ENCODE data around the gene SEL1L3.

Gene SEL1L3

DNA sequence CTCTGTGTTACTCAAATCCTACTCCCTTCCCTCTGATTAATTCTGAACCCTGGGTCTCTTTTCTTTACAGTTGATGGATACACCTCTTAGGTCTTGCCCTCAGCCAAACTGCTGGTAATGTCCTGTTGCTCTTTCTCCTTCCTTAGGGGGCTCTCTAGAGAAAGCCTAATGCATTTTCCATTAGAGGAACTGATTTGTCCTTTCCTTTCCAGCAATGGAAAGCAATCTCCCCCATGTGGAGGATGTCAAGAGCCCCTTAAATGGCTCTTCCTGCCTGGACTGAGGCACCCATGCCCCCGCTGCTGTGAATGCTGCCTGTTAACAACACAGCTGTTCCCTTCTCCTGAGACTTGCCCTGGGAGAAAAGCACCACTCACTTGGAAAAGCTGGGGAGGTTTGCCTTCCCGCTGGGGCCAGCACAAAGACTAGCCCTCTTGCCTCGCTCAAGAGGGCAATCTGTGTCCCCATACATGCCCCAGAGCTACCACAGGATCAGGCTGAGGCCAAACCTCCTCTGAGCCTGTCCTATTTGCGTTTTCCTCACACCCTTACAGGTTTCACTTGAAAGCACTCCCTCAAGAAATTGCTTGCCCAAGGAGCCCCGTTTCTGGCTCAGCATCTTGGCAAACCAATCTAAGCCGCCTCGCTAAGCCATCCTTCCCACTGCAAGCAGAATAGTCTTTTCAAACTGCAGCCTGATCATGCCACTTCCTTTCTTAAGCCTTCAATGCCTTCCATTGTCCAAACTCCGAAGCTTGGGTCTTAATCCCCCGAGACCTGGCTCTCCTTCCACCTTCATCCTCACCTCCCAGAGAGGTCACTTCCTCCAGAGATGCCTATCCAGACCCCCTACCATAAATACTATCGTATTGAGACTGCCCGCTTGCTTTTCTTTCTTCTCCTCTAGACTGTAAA, 28.0 kb upstream of the SEL1L3 start:
- Histone ChIP-seq H3K36me3 (ENCODE audit: control insufficient read depth, insufficient read depth, low read length) (no peaks in the 10 kb centered on the region), H3K9me3 (ENCODE audit: control insufficient read depth, low read length) (no peaks in the 10 kb centered on the region), H3K9ac (ENCODE audit: low read length) (no peak overlapping the region), H3K4me1 (ENCODE audit: control insufficient read depth, insufficient read depth, low read length) (no peaks in the 10 kb centered on the region), H3K4me3 (ENCODE audit: low read length) (no peak overlapping the region), H3K27me3 (ENCODE audit: control insufficient read depth, insufficient read depth, low read length) (no peaks in the 10 kb centered on the region)

DNA sequence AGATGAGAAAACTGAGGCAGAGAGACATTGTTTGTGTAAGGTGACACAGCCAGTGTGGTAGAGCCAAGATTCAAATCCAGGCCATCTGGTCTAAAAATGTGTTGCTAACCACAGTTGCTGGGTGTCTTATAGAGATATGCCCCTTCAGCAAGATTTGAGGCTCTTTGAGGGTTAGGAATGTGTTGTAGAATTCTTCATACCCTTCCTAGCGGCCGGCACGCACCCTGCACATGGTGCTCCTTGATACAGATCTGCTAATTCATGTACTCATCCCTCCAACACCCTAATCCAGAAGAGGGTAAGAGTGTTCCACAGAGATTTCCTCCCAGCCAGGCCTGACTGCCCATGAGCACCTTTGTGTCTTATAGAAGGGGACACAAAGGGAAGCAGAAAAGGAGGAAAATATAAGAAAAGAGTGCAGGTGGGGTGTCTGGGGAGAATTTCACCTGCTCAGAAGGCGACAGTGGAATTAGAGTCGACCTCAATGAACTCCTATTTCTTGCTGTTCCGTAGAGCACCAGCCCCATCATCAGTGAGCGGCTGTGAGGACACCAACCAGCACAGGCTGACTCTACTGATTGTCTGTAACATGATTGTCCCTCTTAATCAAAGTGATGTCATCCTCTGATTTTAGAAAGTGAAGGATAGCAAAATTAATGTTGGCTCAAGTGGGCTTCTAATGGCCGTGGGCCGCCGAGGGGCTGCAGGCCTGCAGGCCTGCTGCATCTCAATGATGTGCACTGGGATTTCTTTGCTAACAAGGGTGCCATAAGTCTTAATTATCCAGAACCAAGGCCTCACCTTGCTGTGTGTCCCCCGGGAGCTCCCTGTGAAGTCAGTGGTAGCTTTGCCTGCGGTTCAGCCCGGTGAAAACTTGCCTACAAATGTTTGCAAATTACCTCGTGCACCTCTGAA, 27.1 kb upstream of the SEL1L3 start:
- H3K9ac ChIP-seq (ENCODE audit: low read length) = no peak overlapping the region
- no peaks in the 10 kb centered on the region for H3K36me3 ChIP-seq (ENCODE audit: control insufficient read depth, insufficient read depth, low read length)
- H3K4me1 ChIP-seq (ENCODE audit: control insufficient read depth, insufficient read depth, low read length) = no peaks in the 10 kb centered on the region
- no peaks in the 10 kb centered on the region for H3K27me3 ChIP-seq (ENCODE audit: control insufficient read depth, insufficient read depth, low read length)
- H3K9me3 ChIP-seq (ENCODE audit: control insufficient read depth, low read length) = no peaks in the 10 kb centered on the region
- no peak overlapping the region for H3K4me3 ChIP-seq (ENCODE audit: low read length)

DNA sequence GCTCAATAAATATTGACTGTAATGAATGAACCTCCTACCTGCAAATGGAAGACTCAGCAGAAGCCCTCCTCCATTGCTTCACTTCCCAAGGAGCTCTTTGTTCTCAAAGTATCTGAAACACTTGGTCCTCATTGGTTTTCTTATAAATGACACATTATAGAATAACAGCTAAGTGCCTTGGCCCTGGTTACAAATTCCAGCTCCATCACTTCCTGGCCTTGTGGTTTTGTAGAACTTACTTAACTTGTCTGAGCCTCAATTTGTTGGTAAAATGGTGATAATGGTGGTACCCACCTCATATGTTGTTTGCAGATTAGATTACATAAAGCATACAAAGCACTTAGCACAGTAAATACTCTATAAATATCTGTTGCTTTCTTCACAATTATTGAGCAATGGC, 26.0 kb upstream of the SEL1L3 start:
- Histone ChIP-seq H3K9me3 (ENCODE audit: control insufficient read depth, low read length) (no peaks in the 10 kb centered on the region), H3K27me3 (ENCODE audit: control insufficient read depth, insufficient read depth, low read length) (no peaks in the 10 kb centered on the region), H3K4me3 (ENCODE audit: low read length) (no peak overlapping the region), H3K36me3 (ENCODE audit: control insufficient read depth, insufficient read depth, low read length) (no peaks in the 10 kb centered on the region), H3K4me1 (ENCODE audit: control insufficient read depth, insufficient read depth, low read length) (peaks cover 6% of the 10 kb centered on the region), H3K9ac (ENCODE audit: low read length) (no peak overlapping the region)

DNA sequence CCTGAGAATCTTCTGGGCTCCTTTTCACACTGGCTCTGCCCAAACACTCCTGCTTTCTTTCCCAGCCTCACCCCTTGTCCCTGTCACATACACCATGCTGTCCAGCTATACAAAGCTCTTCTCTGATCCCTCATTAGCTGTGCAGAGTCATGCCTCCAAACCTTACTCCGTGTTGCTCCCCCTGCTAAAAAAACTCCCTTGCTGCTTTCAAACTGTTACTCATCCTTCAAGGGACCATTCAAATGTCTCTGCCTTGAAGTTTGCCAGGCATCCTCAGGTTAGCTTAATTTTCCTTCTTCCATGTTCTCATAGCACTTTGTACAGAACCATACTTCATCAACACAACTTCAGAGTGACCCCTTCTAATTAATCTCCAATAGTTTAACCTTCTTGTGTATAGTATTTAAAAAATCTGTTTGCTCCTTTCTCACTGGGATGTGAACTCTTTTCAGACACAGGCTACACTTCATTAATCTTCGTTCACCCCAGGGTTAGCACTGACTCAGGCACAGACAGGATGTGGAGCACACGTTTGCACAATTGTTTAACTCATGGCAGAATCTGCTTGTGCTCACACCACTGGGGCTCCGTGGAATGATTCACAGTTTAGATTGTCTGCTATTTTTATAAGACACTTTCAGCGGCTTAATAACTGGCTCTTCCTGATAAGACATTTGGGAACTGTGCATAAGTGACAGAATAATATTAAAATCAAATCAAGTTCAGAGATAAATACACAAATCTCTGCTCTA, 21.4 kb upstream of the SEL1L3 start:
- no peak overlapping the region for H3K4me3 ChIP-seq (ENCODE audit: low read length)
- H3K36me3 ChIP-seq (ENCODE audit: control insufficient read depth, insufficient read depth, low read length) = no peaks in the 10 kb centered on the region
- peaks cover 6% of the 10 kb centered on the region for H3K4me1 ChIP-seq (ENCODE audit: control insufficient read depth, insufficient read depth, low read length)
- no peak overlapping the region for H3K9ac ChIP-seq (ENCODE audit: low read length)
- H3K9me3 ChIP-seq (ENCODE audit: control insufficient read depth, low read length) = no peaks in the 10 kb centered on the region
- no peaks in the 10 kb centered on the region for H3K27me3 ChIP-seq (ENCODE audit: control insufficient read depth, insufficient read depth, low read length)

DNA sequence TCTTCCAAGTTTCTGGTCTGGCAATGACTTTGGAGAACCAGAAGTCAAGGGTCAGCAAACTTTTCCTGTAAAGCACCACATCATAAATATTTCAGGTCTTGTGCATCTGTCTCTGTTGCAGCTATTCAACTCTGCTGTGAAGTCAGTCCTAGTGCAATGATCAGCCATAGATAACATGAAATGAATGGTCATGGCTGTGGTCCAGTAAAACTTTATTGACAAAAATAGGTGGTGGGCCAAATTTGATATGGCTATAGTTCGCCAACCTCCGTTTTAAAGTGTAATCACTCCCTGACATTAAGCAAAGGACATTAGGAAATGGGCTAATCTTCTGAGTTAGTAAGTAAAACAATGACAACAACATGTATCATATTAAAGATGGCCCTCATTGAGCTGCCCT, 20.8 kb upstream of the SEL1L3 start:
- H3K9me3 ChIP-seq (ENCODE audit: control insufficient read depth, low read length) = no peaks in the 10 kb centered on the region
- peaks cover 6% of the 10 kb centered on the region for H3K4me1 ChIP-seq (ENCODE audit: control insufficient read depth, insufficient read depth, low read length)
- H3K9ac ChIP-seq (ENCODE audit: low read length) = no peak overlapping the region
- no peaks in the 10 kb centered on the region for H3K27me3 ChIP-seq (ENCODE audit: control insufficient read depth, insufficient read depth, low read length)
- no peak overlapping the region for H3K4me3 ChIP-seq (ENCODE audit: low read length)
- no peaks in the 10 kb centered on the region for H3K36me3 ChIP-seq (ENCODE audit: control insufficient read depth, insufficient read depth, low read length)

DNA sequence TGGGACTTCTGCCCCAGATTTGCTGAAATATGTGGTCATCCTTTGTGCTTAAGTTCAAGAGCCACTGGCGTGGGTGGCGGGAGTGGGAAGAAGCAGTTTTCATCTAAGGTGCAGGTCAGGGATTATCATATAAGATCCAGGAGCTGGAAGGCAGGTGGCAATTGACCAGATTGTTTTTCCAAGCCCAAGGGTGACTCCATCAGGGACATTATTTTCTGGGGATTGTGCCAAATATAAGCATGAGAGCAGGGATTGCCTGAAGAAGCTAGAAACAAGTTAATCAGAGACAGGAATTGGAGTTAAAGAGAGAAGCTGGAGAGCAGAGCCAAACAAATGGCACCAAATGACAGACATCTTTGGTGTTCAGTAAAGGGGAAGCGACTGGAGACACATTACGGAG, 19.4 kb upstream of the SEL1L3 start:
- Histone ChIP-seq H3K36me3 (ENCODE audit: control insufficient read depth, insufficient read depth, low read length) (no peaks in the 10 kb centered on the region), H3K4me3 (ENCODE audit: low read length) (no peak overlapping the region), H3K4me1 (ENCODE audit: control insufficient read depth, insufficient read depth, low read length) (peaks cover 6% of the 10 kb centered on the region), H3K9ac (ENCODE audit: low read length) (no peak overlapping the region), H3K9me3 (ENCODE audit: control insufficient read depth, low read length) (no peaks in the 10 kb centered on the region), H3K27me3 (ENCODE audit: control insufficient read depth, insufficient read depth, low read length) (no peaks in the 10 kb centered on the region)

DNA sequence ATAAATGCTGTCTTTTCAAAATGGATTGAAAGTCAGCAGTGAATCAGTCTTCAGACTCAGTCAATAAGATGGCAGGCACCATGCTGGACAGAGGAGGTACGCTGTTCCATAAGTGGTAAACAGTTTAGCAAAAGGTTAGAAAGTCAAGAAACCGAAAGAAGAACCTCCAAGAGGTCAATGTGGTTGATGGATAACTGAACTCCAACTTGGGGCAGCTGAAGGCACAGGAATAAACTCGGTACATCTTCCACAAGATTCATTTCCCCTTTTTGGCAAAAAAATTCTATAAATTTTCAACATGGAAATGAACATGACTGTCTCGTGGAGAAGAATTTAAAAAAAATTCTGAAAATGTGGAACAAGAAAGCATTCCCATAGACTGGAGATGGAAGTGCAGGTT, 18.4 kb upstream of the SEL1L3 start:
- H3K9ac ChIP-seq (ENCODE audit: low read length) = no peak overlapping the region
- peaks cover 6% of the 10 kb centered on the region for H3K4me1 ChIP-seq (ENCODE audit: control insufficient read depth, insufficient read depth, low read length)
- no peaks in the 10 kb centered on the region for H3K27me3 ChIP-seq (ENCODE audit: control insufficient read depth, insufficient read depth, low read length)
- no peaks in the 10 kb centered on the region for H3K36me3 ChIP-seq (ENCODE audit: control insufficient read depth, insufficient read depth, low read length)
- H3K4me3 ChIP-seq (ENCODE audit: low read length) = no peak overlapping the region
- no peaks in the 10 kb centered on the region for H3K9me3 ChIP-seq (ENCODE audit: control insufficient read depth, low read length)

DNA sequence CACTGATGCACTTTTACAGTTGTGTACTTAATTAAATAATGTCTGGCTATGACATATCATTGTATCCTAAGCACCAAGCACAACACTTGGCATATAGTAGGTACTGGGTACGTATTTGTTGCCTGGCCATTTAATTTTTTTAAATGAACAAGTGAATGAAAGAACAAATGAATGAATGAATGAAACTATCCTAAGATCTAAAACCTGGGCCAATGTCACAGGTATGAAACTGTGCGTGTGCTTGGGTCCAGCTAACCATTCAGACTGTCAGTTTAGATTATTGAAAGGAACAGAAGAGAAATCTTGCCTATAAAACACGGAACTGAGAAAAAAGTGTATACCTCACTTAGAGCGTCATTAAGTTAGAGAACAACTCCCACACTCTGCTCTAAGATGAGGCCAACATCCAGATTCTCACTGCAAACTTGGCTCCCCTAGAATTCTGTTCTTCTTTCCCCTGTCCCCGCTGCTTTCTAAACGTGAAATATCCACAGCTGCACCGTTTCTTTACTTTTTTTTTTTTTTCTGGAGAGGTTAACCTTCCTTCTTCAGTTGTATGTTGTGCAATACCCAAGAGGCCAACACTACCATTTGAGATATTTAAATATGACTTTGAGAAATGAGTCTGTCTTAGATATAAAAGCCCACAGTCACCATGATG, 17.3 kb upstream of the SEL1L3 start:
- H3K4me3 ChIP-seq (ENCODE audit: low read length) = no peak overlapping the region
- H3K9me3 ChIP-seq (ENCODE audit: control insufficient read depth, low read length) = no peaks in the 10 kb centered on the region
- H3K9ac ChIP-seq (ENCODE audit: low read length) = no peak overlapping the region
- peaks cover 6% of the 10 kb centered on the region for H3K4me1 ChIP-seq (ENCODE audit: control insufficient read depth, insufficient read depth, low read length)
- H3K27me3 ChIP-seq (ENCODE audit: control insufficient read depth, insufficient read depth, low read length) = no peaks in the 10 kb centered on the region
- no peaks in the 10 kb centered on the region for H3K36me3 ChIP-seq (ENCODE audit: control insufficient read depth, insufficient read depth, low read length)

DNA sequence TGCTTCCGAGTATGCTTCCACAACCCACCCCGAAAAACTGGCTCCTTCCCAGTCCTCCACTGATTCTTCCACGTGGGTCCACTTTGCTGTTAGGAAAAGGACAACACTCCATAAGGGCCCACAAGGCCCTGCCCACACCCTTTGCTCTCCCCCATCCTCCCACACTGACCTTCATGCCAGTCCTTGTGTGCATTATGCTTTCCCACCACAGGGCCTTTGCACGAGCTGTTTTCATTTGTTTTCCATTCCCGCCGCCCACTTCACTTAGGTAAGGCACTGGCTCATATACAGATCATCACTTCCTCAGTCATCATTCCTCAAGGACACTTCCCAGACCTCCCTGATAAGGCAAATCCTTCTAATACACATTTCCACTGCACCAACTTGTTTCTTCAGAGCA, 16.8 kb upstream of the SEL1L3 start:
- Histone ChIP-seq H3K27me3 (ENCODE audit: control insufficient read depth, insufficient read depth, low read length) (no peaks in the 10 kb centered on the region), H3K9ac (ENCODE audit: low read length) (no peak overlapping the region), H3K36me3 (ENCODE audit: control insufficient read depth, insufficient read depth, low read length) (no peaks in the 10 kb centered on the region), H3K9me3 (ENCODE audit: control insufficient read depth, low read length) (no peaks in the 10 kb centered on the region), H3K4me3 (ENCODE audit: low read length) (no peak overlapping the region), H3K4me1 (ENCODE audit: control insufficient read depth, insufficient read depth, low read length) (peaks cover 4% of the 10 kb centered on the region)

DNA sequence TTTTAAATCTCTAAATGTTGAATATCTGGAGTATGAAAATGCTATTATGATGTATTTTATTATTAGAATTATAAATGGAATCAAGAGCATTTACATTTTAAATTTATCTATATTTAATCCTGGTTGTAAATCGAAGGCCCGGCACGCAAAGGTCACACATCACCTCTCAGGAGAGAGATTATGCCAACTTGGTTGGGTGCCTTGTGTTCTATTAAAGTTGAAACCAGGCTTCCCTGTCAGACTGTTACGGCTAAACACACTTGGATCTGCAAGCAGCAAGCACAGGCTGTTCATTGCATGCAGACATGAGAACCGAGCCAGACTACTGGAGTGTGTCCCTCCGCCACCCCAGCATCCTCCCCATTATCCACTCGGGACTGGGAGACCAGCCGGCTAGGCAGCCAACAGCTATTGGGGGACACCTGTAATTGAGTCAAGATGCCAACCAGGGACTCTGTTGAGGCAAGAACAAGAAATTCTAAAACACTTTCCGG, 16.4 kb upstream of the SEL1L3 start:
- Histone ChIP-seq H3K36me3 (ENCODE audit: control insufficient read depth, insufficient read depth, low read length) (no peaks in the 10 kb centered on the region), H3K27me3 (ENCODE audit: control insufficient read depth, insufficient read depth, low read length) (no peaks in the 10 kb centered on the region), H3K9ac (ENCODE audit: low read length) (no peak overlapping the region), H3K9me3 (ENCODE audit: control insufficient read depth, low read length) (no peaks in the 10 kb centered on the region), H3K4me3 (ENCODE audit: low read length) (no peak overlapping the region), H3K4me1 (ENCODE audit: control insufficient read depth, insufficient read depth, low read length) (peaks cover 3% of the 10 kb centered on the region)

DNA sequence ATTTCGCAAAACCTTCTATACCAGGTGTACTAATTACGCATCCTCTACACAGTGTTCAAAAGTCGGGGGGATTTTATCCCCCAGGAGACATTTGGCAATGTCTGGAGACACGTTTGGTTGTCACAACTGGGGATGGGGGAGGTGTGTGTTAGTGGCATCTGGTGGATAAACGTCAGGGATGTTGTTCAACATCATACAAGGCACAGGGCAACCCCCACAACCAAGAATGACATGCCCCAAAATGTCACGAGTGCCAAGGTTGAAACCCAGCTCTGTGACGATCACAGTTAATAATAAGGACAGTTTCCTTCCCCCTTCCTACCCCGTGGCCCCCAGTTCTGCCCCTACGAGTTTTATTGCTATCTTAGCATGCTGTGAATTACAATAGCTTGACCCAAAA, 15.9 kb upstream of the SEL1L3 start:
- H3K36me3 ChIP-seq (ENCODE audit: control insufficient read depth, insufficient read depth, low read length) = no peaks in the 10 kb centered on the region
- H3K4me1 ChIP-seq (ENCODE audit: control insufficient read depth, insufficient read depth, low read length) = peaks cover 7% of the 10 kb centered on the region
- H3K4me3 ChIP-seq (ENCODE audit: low read length) = no peak overlapping the region
- H3K9me3 ChIP-seq (ENCODE audit: control insufficient read depth, low read length) = no peaks in the 10 kb centered on the region
- H3K27me3 ChIP-seq (ENCODE audit: control insufficient read depth, insufficient read depth, low read length) = no peaks in the 10 kb centered on the region
- H3K9ac ChIP-seq (ENCODE audit: low read length) = no peak overlapping the region

Data from mucosa of stomach (tissue), 1 donor.